GM12873 (cell line): ENCODE results near the gene PCNX3.

ENCODE experiments used
- TF ChIP-seq, protein P1 (sequence below): IDR thresholded peaks from 2 replicates; pipeline ENCODE4 v1.5.1; 2012; ENCODE audit warnings: low read depth, mild to moderate bottlenecking, moderate library complexity, low read length, control low read depth; ENCODE audit not compliant: insufficient read depth; ENCODE audit errors: missing control alignments

PCNX3 gene

DNA sequence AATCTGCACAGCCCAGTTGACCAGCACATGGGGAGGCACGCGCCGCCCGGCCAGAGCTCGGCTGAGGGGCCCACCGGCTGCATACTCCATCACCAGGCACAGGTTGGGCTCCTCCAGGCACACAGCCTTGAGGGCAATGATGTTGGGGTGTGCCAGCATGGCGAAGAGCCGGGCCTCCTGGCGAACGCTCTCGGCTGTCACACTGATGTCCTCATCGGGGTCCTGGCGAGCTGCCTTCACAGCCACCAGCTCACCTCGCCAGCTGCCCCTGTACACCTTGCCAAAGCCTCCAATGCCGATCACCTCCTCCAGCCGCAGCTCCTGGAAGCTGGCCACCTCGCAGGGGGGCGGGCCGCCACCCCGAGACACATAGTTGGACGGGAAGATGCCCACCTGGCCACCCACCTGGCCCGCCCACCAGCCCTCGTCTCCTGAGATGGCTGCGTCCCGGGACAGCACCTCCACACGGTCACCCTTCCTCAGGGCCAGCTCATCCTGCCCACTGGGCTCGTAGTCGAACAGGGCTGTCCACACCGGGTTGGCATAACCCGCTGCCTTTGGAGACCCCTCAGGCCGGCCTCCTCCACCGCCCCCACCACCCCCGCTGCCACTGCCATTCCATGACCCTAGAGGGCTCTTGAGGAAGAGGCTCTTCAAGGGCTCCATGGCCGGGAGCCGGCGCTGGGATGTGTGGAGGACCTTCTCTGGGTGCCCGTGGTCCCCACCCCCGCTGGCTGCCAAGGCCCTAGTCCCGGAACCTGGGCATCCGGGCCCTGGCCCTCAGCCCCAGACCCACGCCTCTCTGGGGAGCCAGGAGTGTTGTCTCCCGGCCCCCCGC is 2.3 kb upstream of the PCNX3 start:
- TF ChIP-seq, protein P1, sequence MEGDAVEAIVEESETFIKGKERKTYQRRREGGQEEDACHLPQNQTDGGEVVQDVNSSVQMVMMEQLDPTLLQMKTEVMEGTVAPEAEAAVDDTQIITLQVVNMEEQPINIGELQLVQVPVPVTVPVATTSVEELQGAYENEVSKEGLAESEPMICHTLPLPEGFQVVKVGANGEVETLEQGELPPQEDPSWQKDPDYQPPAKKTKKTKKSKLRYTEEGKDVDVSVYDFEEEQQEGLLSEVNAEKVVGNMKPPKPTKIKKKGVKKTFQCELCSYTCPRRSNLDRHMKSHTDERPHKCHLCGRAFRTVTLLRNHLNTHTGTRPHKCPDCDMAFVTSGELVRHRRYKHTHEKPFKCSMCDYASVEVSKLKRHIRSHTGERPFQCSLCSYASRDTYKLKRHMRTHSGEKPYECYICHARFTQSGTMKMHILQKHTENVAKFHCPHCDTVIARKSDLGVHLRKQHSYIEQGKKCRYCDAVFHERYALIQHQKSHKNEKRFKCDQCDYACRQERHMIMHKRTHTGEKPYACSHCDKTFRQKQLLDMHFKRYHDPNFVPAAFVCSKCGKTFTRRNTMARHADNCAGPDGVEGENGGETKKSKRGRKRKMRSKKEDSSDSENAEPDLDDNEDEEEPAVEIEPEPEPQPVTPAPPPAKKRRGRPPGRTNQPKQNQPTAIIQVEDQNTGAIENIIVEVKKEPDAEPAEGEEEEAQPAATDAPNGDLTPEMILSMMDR, result no peak

DNA sequence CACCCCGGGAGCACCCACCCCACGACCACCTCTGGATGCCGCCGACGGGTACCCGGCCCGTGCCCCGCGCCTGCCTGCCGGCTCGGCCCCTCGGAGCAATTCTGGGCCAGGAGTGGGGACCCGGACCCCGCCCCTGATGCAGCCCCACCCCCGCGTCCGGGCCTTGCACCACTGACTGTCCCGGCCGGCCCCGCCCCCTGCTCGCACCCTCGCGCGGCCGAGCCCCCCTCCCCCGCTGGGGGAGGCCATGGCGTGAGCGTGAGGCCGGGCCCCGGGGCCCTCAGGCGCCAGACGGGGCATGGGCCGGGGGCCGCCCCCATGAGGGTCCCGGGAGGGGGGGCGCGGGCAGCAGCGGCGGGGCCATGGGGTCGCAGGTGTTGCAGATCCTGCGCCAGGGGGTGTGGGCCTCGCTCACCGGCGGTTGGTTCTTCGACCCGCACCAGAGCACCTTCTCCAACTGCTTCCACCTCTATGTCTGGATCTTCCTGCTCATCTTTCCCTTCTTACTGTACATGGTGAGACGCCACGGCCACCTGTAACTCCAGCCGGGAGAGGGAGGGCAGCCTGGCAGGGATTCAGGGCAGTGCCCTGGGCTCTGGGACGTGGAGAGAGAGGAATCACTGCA is 486 bp downstream of the PCNX3 start:
- TF ChIP-seq, protein P1, result no peak

DNA sequence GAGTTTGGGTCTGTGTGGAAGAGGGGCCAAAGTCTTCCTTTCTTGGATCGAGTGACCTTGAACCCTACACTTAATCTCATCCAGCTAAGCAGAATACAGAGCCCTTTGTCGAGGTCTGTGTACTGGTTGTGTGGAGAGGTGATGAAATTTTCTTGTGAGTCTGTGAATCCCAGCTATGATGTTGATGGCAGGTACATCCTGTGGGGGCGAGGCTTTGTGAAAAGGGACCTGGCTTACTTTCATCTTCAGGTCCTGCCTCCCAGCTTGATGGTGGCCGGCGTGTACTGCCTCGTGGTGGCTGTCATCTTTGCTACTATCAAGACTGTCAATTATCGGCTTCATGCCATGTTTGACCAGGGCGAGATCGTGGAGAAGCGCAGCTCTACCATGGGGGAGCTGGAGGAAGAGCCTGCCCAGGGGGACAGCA is 1.0 kb downstream of the PCNX3 start:
- TF ChIP-seq, protein P1, result no peak

DNA sequence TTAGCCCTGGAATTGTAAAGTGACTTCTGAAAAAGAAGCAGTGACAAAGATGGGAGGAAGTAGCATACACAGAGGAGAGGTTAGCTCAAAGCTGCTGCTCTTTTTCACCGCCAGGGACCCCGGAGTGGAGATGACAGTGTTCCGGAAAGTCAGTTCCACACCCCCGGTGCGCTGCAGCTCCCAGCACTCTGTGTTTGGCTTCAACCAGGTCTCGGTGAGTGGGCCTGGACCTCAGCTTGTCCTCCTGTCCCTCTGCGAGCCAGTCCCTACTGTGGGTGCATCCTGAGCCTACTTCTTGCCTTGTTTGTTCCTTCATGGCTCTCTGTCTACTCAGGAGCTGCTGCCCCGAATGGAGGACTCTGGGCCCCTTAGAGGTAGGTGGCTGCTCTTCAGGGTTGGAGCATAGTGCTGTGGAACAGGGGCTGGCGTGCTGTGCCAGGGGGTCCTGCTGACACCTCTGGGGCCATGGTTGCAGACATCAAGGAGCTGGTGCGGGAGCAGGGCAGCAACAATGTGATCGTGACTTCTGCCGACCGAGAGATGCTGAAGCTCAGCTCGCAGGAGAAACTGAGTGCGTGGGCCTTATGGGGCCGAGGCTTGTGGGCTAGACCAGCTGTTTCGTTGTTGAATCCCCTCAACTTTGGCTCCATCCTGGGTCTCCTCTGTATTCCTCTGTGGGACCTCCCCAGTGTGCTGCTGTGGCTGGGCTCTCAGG is 1.7 kb downstream of the PCNX3 start:
- TF ChIP-seq, protein P1, result no peak

DNA sequence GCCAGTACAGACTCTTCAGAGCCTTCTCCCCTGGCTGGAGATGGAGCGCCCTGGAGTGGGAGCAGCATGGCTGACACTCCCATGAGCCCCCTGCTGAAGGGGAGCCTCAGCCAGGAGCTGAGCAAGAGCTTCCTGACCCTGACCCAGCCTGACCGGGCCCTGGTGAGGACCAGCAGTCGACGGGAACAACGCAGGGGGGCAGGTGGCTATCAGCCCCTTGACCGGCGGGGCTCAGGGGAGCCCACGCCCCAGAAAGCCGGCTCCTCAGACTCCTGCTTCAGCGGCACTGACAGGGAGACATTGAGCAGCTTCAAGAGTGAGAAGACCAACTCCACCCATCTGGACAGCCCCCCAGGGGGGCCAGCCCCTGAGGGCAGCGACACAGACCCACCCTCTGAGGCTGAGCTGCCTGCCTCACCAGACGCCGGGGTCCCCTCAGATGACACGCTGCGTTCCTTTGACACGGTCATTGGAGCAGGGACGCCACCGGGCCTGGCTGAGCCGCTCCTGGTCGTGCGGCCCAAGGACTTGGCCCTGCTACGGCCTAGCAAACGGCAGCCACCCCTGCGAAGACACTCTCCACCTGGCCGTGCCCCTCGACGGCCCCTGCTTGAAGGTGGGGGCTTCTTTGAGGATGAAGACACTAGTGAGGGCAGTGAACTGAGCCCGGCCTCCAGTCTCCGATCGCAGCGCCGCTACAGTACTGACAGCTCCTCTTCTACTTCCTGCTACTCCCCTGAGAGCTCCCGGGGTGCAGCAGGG is 2.6 kb downstream of the PCNX3 start:
- TF ChIP-seq, protein P1, result no peak

DNA sequence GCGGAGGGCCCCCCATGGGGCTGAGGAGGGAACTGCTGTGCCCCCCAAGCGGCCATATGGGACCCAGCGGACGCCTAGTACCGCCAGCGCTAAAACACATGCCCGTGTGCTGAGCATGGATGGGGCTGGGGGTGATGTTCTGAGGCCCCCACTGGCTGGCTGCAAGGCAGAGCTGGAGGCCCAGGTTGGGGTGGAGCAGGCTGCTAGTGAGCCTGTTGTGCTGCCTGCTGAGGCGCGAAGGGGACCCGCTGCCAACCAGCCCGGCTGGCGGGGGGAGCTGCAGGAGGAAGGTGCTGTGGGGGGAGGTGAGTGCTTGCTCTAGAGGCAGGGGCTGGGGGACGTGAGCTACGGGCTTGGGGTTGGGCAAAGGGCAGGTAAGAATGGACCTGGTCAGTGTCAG is 3.2 kb downstream of the PCNX3 start:
- TF ChIP-seq, protein P1, result no peak
